ENCODE data around the gene MUSTN1. TPM values are rescaled to one million over a fixed set of nuclear protein-coding genes. Genes with fewer than 3 reads are reported as not detected.

Gene MUSTN1
- total and polyA plus RNA-seq, 11 donors: 13.5 to 207 (median 32.4) TPM

DNA sequence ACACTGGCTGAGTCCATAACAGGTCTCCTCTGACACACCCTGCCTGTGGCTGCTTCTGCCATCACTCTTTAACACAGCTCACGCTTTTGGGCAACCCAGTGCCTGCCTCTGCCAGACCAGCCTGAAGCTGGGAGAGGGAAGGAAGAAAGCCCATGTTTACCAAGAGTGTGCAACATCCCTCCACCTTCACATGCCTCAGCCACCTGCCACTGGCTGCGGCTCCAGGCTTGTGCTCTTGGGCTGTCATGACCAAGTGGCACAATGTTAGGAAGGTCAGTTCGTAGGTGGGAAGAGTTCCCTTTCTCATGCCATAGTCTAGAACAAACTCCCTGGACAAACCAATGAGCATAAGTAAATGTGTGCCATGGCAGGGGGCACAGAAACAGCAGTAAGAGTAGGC is 42.3 kb upstream of the MUSTN1 start:
- intact Hi-C loops (cut with DNase I): no loop called here

DNA sequence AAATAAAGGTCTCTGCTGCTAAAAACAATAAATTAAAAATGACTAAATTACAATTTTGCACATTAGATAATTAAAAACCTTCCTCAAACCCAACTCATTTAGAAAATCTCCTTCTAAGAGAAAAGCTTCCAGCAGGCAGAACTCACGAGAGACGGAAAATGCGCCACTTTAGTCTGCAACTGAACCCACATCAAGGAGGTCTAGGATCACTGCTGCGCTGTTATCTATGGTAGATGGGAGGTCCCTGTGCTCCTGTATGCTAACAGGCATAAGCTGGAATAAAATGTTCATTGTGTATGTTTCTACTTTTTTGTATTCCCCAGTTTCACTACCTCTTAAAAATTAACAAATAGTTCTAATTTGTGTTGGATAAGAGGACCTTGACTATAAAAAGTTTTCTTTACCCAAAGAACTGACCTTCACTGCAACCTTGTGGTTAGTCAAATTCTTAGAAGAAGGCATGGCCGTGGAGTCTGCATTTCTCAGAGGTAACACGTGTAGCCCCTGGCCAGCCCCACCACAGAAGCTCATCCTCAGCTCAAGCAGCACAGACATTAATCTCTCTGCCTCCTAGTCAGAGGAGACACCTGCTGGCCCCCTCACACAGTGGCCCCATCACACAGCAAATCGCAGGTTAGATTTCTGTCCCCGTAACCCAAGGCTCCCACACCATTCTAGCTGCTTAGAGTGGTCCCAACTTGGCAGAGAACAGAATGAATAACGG is 40.2 kb upstream of the MUSTN1 start:
- Histone ChIP-seq H3K36me3 (peaks cover 0 to 9% (median 3%) of the 10 kb centered on the region in 9 donors), H3K4me3 (no peak overlapping the region), H3K9me3 (no peaks in the 10 kb centered on the region), H3K4me1 (peaks cover 0 to 15% (median 0%) of the 10 kb centered on the region in 12 donors), H3K27me3 (no peaks in the 10 kb centered on the region), H3K27ac (no peak overlapping the region)
- TF ChIP-seq POLR2A (IDR thresholded peaks at IDR 0.05) (no peak), CTCF (IDR thresholded peaks at IDR 0.05) (no peak)
- ATAC-seq (no peak), DNase-seq (no peak)
- 85 to 92% (median 88%) methylated on average over 7 to 9 of the region's 9 CpGs for WGBS, 4 donors
- intact Hi-C loops (cut with DNase I): no loop called here

More for the DNA sequence above, 42.3 kb upstream of the MUSTN1 start:
- peaks cover 0 to 15% (median 0%) of the 10 kb centered on the region in 12 donors for H3K4me1 ChIP-seq
- DNase-seq: no peak
- no peak for ATAC-seq
- no peak overlapping the region for H3K27ac ChIP-seq
- peaks cover 0 to 16% (median 6%) of the 10 kb centered on the region in 9 donors for H3K36me3 ChIP-seq
- WGBS, 4 donors: 92 to 97% (median 95%) methylated on average over 3 of the region's 3 CpGs
- H3K27me3 ChIP-seq: no peaks in the 10 kb centered on the region
- TF ChIP-seq POLR2A (IDR thresholded peaks at IDR 0.05) (no peak), CTCF (IDR thresholded peaks at IDR 0.05) (no peak)
- H3K9me3 ChIP-seq: no peaks in the 10 kb centered on the region
- H3K4me3 ChIP-seq: no peak overlapping the region

DNA sequence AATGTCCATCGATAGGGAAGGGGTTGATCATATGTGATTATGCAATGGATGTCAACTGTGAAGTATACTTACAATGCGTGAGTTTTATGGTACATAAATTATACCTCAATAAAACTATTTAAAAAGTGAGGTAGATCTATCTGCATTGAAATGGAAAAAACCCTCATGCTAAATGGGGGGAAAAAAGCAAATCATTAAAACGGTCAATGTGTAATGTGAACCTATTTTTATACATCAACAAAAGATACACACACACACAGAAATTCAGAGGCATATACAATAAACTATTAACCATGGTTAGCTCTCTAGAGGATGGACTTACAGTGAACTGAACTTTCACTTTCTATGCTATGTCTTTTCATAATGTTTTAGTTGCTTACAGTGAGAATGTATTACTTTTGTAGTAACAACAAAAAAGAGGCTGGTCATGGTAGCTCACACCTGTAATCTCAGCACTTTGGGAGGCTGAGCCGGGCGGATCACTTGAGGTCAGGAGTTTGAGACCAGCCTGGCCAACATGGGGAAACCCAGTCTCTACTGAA is 39.4 kb upstream of the MUSTN1 start:
- H3K27ac ChIP-seq: no peak overlapping the region
- TF ChIP-seq POLR2A (IDR thresholded peaks at IDR 0.05) (no peak), CTCF (IDR thresholded peaks at IDR 0.05) (no peak)
- DNase-seq (no peak), ATAC-seq (no peak)
- H3K27me3 ChIP-seq: no peaks in the 10 kb centered on the region
- H3K4me1 ChIP-seq: peaks cover 0 to 15% (median 0%) of the 10 kb centered on the region in 12 donors
- no peak overlapping the region for H3K4me3 ChIP-seq
- intact Hi-C loops (cut with DNase I): no loop called here
- WGBS, 4 donors: 83 to 94% (median 88%) methylated on average over 5 of the region's 5 CpGs
- H3K36me3 ChIP-seq: peaks cover 0 to 8% (median 0%) of the 10 kb centered on the region in 9 donors
- H3K9me3 ChIP-seq: no peaks in the 10 kb centered on the region

DNA sequence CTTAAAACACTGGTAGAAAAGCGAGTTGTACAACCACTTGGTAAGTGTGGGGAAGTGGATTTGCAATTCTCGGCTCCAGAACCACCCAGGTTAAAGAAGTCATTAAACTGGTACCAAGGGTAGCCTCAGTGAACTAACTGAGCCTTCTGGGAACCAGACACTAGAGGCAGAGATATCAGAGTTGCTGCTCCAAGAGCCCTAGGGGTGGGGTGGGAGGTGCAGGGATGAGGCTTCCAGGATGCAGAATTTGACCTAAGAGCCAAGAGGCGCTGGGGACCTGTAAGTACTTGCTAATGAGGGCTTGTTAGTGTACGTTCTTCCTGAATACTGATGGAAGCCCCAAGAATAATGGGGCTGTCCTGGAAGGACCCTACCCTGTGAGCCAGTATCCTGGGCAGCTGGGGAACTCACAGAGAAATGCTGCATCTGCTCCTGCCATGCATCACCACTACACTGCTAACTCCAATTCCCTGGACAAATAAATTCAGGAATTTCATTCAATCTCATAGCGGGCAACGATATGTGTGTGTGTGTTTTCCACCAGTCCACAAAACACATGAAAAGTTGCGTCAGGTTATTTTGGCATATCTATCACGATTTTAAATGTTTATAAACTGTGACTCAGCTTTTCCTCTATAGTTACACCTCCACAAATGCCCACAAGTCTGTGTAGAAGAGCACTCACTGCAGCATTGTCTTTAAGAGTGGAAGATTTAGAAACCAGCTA is 38.8 kb upstream of the MUSTN1 start:
- 87 to 92% (median 90%) methylated on average over 8 of the region's 8 CpGs for WGBS, 4 donors
- Histone ChIP-seq H3K9me3 (no peaks in the 10 kb centered on the region), H3K27ac (no peak overlapping the region), H3K4me3 (no peak overlapping the region), H3K36me3 (peaks cover 0 to 2% (median 0%) of the 10 kb centered on the region in 9 donors), H3K4me1 (peaks cover 0 to 15% (median 0%) of the 10 kb centered on the region in 12 donors), H3K27me3 (no peaks in the 10 kb centered on the region)
- intact Hi-C loops (cut with DNase I): no loop called here
- TF ChIP-seq CTCF (IDR thresholded peaks at IDR 0.05): no peak
- TF ChIP-seq POLR2A (IDR thresholded peaks at IDR 0.05): no peak
- ATAC-seq (no peak), DNase-seq (no peak)
